Measurements from ENCODE around the gene GPR143. TPM values are rescaled to one million over a fixed set of nuclear protein-coding genes. Genes with fewer than 3 reads are reported as not detected.

Gene GPR143
- total and polyA plus RNA-seq, 10 of the 15 experiments (the other 5 are each of a cell fraction or from before 2014, with no cell fraction given) = 0.05 to 0.31 (median 0.15) TPM; not detected in 5

- Histone ChIP-seq H4K20me1 (ENCODE audit: control insufficient read depth, insufficient read depth) (no peaks in the 10 kb centered on the region), H3K4me3 (no peak overlapping the region), H3K4me2 (ENCODE audit: control insufficient read depth, insufficient read depth) (no peak overlapping the region), H3K27ac (ENCODE audit: control insufficient read depth, insufficient read depth) (no peak overlapping the region), H3K79me2 (ENCODE audit: control insufficient read depth, insufficient read depth, low read length) (no peaks in the 10 kb centered on the region), H3K9ac (ENCODE audit: control insufficient read depth, insufficient read depth, low read length) (no peak overlapping the region), H3K27me3 (replicated peaks in 1 of 2; ENCODE audit: control insufficient read depth in 2 of 2, insufficient read depth in 2 of 2, low read length in 1 of 2) (no peaks in the 10 kb centered on the region), H3K9me3 (replicated peaks; ENCODE audit: control insufficient read depth, insufficient read depth, low read length) (no peaks in the 10 kb centered on the region; the same call in 2 of the 3 replicates), H3K4me1 (ENCODE audit: control insufficient read depth, insufficient read depth, low read length) (no peaks in the 10 kb centered on the region), H2AFZ (ENCODE audit: control insufficient read depth, low read depth, low read length) (no peak overlapping the region), H3K36me3 (ENCODE audit: control insufficient read depth in 2 of 2, insufficient read depth in 2 of 2, low read length in 1 of 2) (no peaks in the 10 kb centered on the region)
- FAIRE-seq = no peak
- in situ Hi-C loops (cut with MboI) (no loop called here), intact Hi-C loops (cut with micrococcal nuclease; ENCODE audit: unreplicated experiment) (no loop called here)
- DNase-seq (ENCODE audit: low read depth, low spot score) = no peak
- WGBS (ENCODE audit: insufficient coverage, insufficient replicate concordance, low lambda C conversion rate, missing lambda C conversion rate) = 11% methylated on average over 4 of the region's 4 CpGs
- no peak for ATAC-seq
- ChIA-PET POLR2A (interaction anchor here (0.6 kb wide), 1 partner anchor 1650 kb away, joined by 3 read pairs; no protein-coding TSS in a partner anchor), SMC1A (ENCODE audit: uncharacterized antibody, unreplicated experiment) (interaction anchor here (0.6 kb wide), 1 partner anchor 660 kb away, joined by 3 read pairs; no protein-coding TSS in a partner anchor), CTCF (no interaction called here), RAD21 (ENCODE audit: unreplicated experiment) (no interaction called here)
- TF ChIP-seq BRCA1 (IDR thresholded peaks at IDR 0.05; ENCODE audit: low read depth, low read length) = no peak
- TF ChIP-seq, protein P1, sequence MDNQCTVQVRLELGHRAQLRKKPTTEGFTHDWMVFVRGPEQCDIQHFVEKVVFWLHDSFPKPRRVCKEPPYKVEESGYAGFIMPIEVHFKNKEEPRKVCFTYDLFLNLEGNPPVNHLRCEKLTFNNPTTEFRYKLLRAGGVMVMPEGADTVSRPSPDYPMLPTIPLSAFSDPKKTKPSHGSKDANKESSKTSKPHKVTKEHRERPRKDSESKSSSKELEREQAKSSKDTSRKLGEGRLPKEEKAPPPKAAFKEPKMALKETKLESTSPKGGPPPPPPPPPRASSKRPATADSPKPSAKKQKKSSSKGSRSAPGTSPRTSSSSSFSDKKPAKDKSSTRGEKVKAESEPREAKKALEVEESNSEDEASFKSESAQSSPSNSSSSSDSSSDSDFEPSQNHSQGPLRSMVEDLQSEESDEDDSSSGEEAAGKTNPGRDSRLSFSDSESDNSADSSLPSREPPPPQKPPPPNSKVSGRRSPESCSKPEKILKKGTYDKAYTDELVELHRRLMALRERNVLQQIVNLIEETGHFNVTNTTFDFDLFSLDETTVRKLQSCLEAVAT (IDR thresholded peaks at IDR 0.05) = no peak
- TF ChIP-seq SIX5 (IDR thresholded peaks at IDR 0.05; ENCODE audit: low read depth, low read length, severe bottlenecking) = no peak
- TF ChIP-seq NFXL1 (IDR thresholded peaks at IDR 0.05; ENCODE audit: borderline replicate concordance) = no peak
- TF ChIP-seq E2F8 (IDR thresholded peaks at IDR 0.05; ENCODE audit: low read depth, partially characterized antibody) = no peak
- no TSS peak for BruUV-seq (replicated peaks)
Measured at GRCh38 chrX:9802737-9803136, 37.1 kb upstream of the GPR143 start.

Data from GM12878 (cell line).